Prostate gland (tissue), 2 donors: ENCODE results near the gene ACACA.

Experiments used
- CTCF ChIP-seq, 4 experiments: fragments of 200-600 bp in 2 of 4; fragments of 450-650 bp in 2 of 4; sonication (generic) in 2 of 4; IDR thresholded peaks; 1 replicate in 3 of 4; 2 replicates in 1 of 4; pipeline ENCODE4 v1.5.1; 2016 to 2019; ENCODE audit warnings: antibody characterized with exemption in 4 of 4, mild to moderate bottlenecking in 2 of 4, moderate library complexity in 2 of 4
- POLR2A ChIP-seq: fragments of 450-650 bp; IDR thresholded peaks from one replicate; pipeline ENCODE4 v1.6.1; 2016; ENCODE audit warnings: antibody characterized with exemption, mild to moderate bottlenecking

- TF ChIP-seq CTCF (IDR thresholded peaks at IDR 0.05) (no peak), POLR2A (no peak)
Measured at GRCh38 chr17:37261286-37261685, 145.3 kb downstream of the ACACA start.
